Endothelial cell of umbilical vein (primary cell): ENCODE measurements around the gene CLNK. TPM values are rescaled to one million over a fixed set of nuclear protein-coding genes. Genes with fewer than 3 reads are reported as not detected.

Experiments
- BruUV-seq: library from RNA; stranded (reverse); fragments of 400-500 nt; replicated peaks from 2 replicates; lab custom pipeline; 2021; lab: Mats Ljungman, UMichigan
- CTCF ChIA-PET: fragments of 300-600, 350-600 bp; sonication (Branson Sonifier 250); formaldehyde crosslinking; loops from one replicate; lab custom pipeline; 2021; ENCODE audit warnings: antibody characterized with exemption, inconsistent platforms; lab: Charles Lee
- POLR2A ChIA-PET: fragments of 300-600, 350-600 bp; sonication (Branson Sonifier 250); formaldehyde crosslinking; loops from one replicate; lab custom pipeline; 2021; ENCODE audit warnings: antibody characterized with exemption, inconsistent platforms; lab: Charles Lee
- DNase-seq: peaks from one replicate; pipeline ENCODE4 v3.0.0-alpha.2; 2011; ENCODE audit warnings: low read depth, low spot score
- FAIRE-seq: peaks from 2 replicates; lab custom pipeline; 2011; peaks lifted over from hg19 to GRCh38; lab: Jason Lieb, UNC
- H2AFZ ChIP-seq: 2 replicates; pipeline ENCODE4 v1.6.0; 2012; ENCODE audit warnings: low read depth, low read length, control low read depth, inconsistent platforms
- H3K27ac ChIP-seq: 2 replicates; pipeline ENCODE4 v1.5.1; 2011; ENCODE audit warnings: low read depth, mild to moderate bottlenecking, control low read depth, low read length, moderate library complexity; ENCODE audit not compliant: insufficient read depth
- H3K27me3 ChIP-seq, 2 experiments: 2 replicates each; pipeline versions ENCODE4 v1.6.0 to v1.6.1; 2011; ENCODE audit warnings: low read length in 2 of 2, mixed read lengths in 1 of 2; ENCODE audit not compliant: control insufficient read depth in 2 of 2, insufficient read depth in 2 of 2
- H3K36me3 ChIP-seq, 2 experiments: 2 replicates in 1 of 2; 3 replicates in 1 of 2; pipeline ENCODE4 v1.5.1; 2011; ENCODE audit warnings: low read length in 2 of 2, mild to moderate bottlenecking in 1 of 2, moderate library complexity in 1 of 2; ENCODE audit not compliant: control insufficient read depth in 2 of 2, insufficient read depth in 2 of 2; ENCODE audit errors: extremely low read depth in 1 of 2
- H3K4me1 ChIP-seq: 3 replicates; pipeline ENCODE4 v1.5.1; 2011; ENCODE audit warnings: mild to moderate bottlenecking, low read length; ENCODE audit not compliant: control insufficient read depth, insufficient read depth; ENCODE audit errors: extremely low read depth
- H3K4me2 ChIP-seq: 2 replicates; pipeline ENCODE4 v1.6.1; 2011; ENCODE audit warnings: low read length, control low read depth, mixed read lengths; ENCODE audit not compliant: insufficient read depth
- H3K4me3 ChIP-seq, 3 experiments: fragments of 200-600 bp in 1 of 3; sonication (generic), shearing (Covaris generic) in 1 of 3; replicated peaks in 1 of 3; 2 replicates each; pipeline ENCODE4 v1.5.1; 2011 to 2016; ENCODE audit warnings: control low read depth in 3 of 3, low read length in 3 of 3, mild to moderate bottlenecking in 2 of 3, inconsistent platforms in 1 of 3, low read depth in 1 of 3, moderate library complexity in 1 of 3; ENCODE audit not compliant: insufficient read depth in 1 of 3
- H3K79me2 ChIP-seq: 2 replicates; pipeline ENCODE4 v1.6.0; 2012; ENCODE audit warnings: low read length, inconsistent platforms; ENCODE audit not compliant: control insufficient read depth, insufficient read depth
- H3K9ac ChIP-seq: replicated peaks from 2 replicates; pipeline ENCODE3; 2011; ENCODE audit warnings: low read length, control low read depth; ENCODE audit not compliant: insufficient read depth; ENCODE audit errors: extremely low read depth
- H3K9me1 ChIP-seq: replicated peaks from 3 replicates; pipeline ENCODE4 v1.6.0; 2011; ENCODE audit warnings: mild to moderate bottlenecking, low read length; ENCODE audit not compliant: control insufficient read depth, insufficient read depth; ENCODE audit errors: extremely low read depth
- H3K9me3 ChIP-seq: replicated peaks from 2 replicates; pipeline ENCODE4 v1.5.1; 2012; ENCODE audit warnings: low read length, inconsistent platforms; ENCODE audit not compliant: control insufficient read depth, insufficient read depth
- H4K20me1 ChIP-seq: replicated peaks from 2 replicates; pipeline ENCODE3; 2011; ENCODE audit warnings: mild to moderate bottlenecking, low read length; ENCODE audit not compliant: control insufficient read depth, insufficient read depth; ENCODE audit errors: extremely low read depth
- CTCF ChIP-seq, 2 donors: IDR thresholded peaks; 1 replicate in 1 of 2; 2 replicates in 1 of 2; pipeline ENCODE4 v1.5.1; 2011; ENCODE audit warnings: low read length in 2 of 2, mild to moderate bottlenecking in 2 of 2, moderate library complexity in 2 of 2, control low read depth in 1 of 2, inconsistent platforms in 1 of 2, low read depth in 1 of 2; ENCODE audit not compliant: insufficient read depth in 1 of 2; ENCODE audit errors: extremely low read depth in 1 of 2
- EZH2 ChIP-seq: IDR thresholded peaks from 2 replicates; pipeline ENCODE4 v1.6.1; 2012; ENCODE audit warnings: borderline replicate concordance, low read depth, mild to moderate bottlenecking, moderate library complexity, low read length, inconsistent platforms; ENCODE audit not compliant: severe bottlenecking
- FOS ChIP-seq: IDR thresholded peaks from 2 replicates; pipeline ENCODE4 v1.6.1; 2011; ENCODE audit warnings: mild to moderate bottlenecking, low read length, moderate library complexity, borderline replicate concordance; ENCODE audit not compliant: insufficient read depth
- GATA2 ChIP-seq: IDR thresholded peaks from 2 replicates; pipeline ENCODE4 v1.7.0; 2011; ENCODE audit warnings: low read depth, mild to moderate bottlenecking, moderate library complexity, mixed read lengths, low read length; ENCODE audit not compliant: insufficient read length, insufficient read depth
- JUN ChIP-seq: IDR thresholded peaks from 2 replicates; pipeline ENCODE4 v1.6.1; 2011; ENCODE audit warnings: borderline replicate concordance, low read depth; ENCODE audit not compliant: insufficient read length, insufficient read depth
- MAX ChIP-seq: IDR thresholded peaks from 2 replicates; pipeline ENCODE4 v1.6.1; 2011; ENCODE audit not compliant: insufficient read depth, insufficient read length
- MYC ChIP-seq: IDR thresholded peaks from one replicate; pipeline ENCODE4 v1.6.1; 2011; ENCODE audit warnings: mild to moderate bottlenecking, low read depth, low read length
- POLR2A ChIP-seq: IDR thresholded peaks from 2 replicates; pipeline ENCODE4 v1.6.1; 2012; ENCODE audit warnings: low read depth, mild to moderate bottlenecking, control low read depth, low read length
- POLR2AphosphoS5 ChIP-seq: IDR thresholded peaks from 2 replicates; pipeline ENCODE4 v1.6.1; 2012; ENCODE audit warnings: low read depth, mild to moderate bottlenecking, control low read depth, low read length, moderate library complexity; ENCODE audit not compliant: insufficient read depth
- dilution Hi-C: fragments of 300-500 bp; cut with MboI; formaldehyde crosslinking; loops from one replicate; pipeline ENCODE4 v1.15.0; 2019; ENCODE audit warnings: low sequenced_read_pairs; ENCODE audit not compliant: extremely low pct_ligation_motif_present
- intact Hi-C: fragments of 100-400 bp; cut with micrococcal nuclease; formaldehyde crosslinking; loops from one replicate; pipeline ENCODE4 v1.10.0; 2022
- polyA plus RNA-seq, 4 experiments: library from polyadenylated mRNA; depleted of rRNA in 3 of 4; stranded (reverse) in 3 of 4; unstranded in 1 of 4; fragments of >200 nt; gene quantifications; 2 replicates each; pipeline versions ENCODE4 v1.2.1 to v1.2.3, GENCODE V29; 2011 to 2012; ENCODE audit warnings: missing spikeins in 1 of 4
- total RNA-seq: library from RNA; stranded (reverse); gene quantifications from 2 replicates; pipeline ENCODE4 v1.2.3, GENCODE V29; 2021

CLNK gene
- total and polyA plus RNA-seq, 2 donors (not counting 3 experiments of a cell fraction or from before 2014, with no cell fraction given) = not detected

GRCh38 chr4:10732235-10732913 lies 47.8 kb upstream of the CLNK start:
- POLR2A ChIA-PET = no interaction called here
- no peaks in the 10 kb centered on the region for H4K20me1 ChIP-seq
- no peak for FAIRE-seq

More at GRCh38 chr4:10732235-10732913, 47.8 kb upstream of the CLNK start:
- TF ChIP-seq POLR2A (no peak), MAX (no peak), FOS (no peak), JUN (no peak), POLR2AphosphoS5 (no peak), MYC (no peak), CTCF (IDR thresholded peaks at IDR 0.05; ENCODE audit: extremely low read depth in 1 of 2, insufficient read depth in 1 of 2, low read depth in 1 of 2, low read length in 2 of 2) (no peak), EZH2 (no peak), GATA2 (no peak)
- DNase-seq = no peak
- Histone ChIP-seq H3K9me3 (no peaks in the 10 kb centered on the region), H3K27ac (no peak overlapping the region), H3K4me1 (no peaks in the 10 kb centered on the region), H3K27me3 (no peaks in the 10 kb centered on the region), H3K36me3 (no peaks in the 10 kb centered on the region), H3K4me2 (no peak overlapping the region), H3K9me1 (no peaks in the 10 kb centered on the region), H2AFZ (no peak overlapping the region), H3K4me3 (no peak overlapping the region), H3K79me2 (no peaks in the 10 kb centered on the region), H3K9ac (no peak overlapping the region)
- BruUV-seq = no TSS peak
- CTCF ChIA-PET = interaction anchor here (0.9 to 1.1 kb wide), 2 partner anchors 11 to 51 kb away, joined by 3 read pairs; no protein-coding TSS in a partner anchor
- intact Hi-C loops (no loop called here), dilution Hi-C loops (no loop called here)
